Loucy (cell line): ENCODE results near the gene CAMKMT.

Source experiments
- EZH2phosphoT487 ChIP-seq: fragments of 200-600 bp; IDR thresholded peaks from 2 replicates; pipeline ENCODE4 v1.6.1; 2018; ENCODE audit warnings: antibody characterized with exemption, mild to moderate bottlenecking, moderate library complexity, borderline replicate concordance
- TF ChIP-seq, protein P1 (sequence below): fragments of 200-600 bp; sonication (generic); conservative IDR thresholded peaks from 2 replicates; pipeline ENCODE4 v1.5.1; 2014; ENCODE audit warnings: mild to moderate bottlenecking, antibody characterized with exemption, low read length

DNA sequence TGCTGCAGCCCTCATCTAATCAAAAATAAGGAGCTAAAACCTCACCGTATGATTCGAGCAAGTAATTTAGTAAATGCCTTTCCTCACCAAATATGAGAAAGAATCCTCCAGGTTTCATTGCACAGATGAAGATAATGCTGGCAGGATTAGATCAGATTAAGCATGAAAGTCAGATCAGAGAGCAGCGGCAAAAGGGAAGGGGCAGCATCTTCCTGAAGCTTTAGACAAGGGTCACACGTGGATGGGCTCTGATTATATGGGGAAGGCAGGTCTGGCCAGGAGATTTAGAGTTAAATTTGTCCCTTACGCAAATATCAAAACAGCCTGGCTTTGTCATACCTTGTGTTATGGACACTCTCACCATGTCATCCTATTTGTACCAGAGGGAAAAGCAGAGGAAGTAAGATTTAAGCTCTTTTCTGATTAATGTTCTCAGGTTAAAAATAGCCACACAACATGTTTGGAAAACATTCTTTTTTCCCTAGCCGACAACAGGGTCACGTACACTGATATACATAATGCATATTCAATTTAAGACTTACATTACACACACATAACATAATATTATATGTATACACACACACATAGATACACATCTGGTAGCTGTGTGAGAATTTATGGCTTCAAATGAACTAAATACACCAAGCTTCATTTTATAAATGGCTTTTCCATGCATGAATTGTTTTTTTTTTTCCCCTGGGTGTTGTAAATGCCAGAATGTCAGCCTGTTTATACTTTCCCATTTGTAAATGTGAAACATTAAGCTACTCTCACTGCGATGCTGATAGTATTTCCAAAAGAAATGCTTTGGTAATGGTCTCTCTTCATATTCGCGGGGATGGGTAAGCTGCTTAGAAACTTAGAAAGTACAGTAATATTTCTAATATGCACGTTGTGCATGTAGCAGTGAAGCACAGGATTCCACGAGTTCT, 383.5 kb downstream of the CAMKMT start:
- TF ChIP-seq, protein P1, sequence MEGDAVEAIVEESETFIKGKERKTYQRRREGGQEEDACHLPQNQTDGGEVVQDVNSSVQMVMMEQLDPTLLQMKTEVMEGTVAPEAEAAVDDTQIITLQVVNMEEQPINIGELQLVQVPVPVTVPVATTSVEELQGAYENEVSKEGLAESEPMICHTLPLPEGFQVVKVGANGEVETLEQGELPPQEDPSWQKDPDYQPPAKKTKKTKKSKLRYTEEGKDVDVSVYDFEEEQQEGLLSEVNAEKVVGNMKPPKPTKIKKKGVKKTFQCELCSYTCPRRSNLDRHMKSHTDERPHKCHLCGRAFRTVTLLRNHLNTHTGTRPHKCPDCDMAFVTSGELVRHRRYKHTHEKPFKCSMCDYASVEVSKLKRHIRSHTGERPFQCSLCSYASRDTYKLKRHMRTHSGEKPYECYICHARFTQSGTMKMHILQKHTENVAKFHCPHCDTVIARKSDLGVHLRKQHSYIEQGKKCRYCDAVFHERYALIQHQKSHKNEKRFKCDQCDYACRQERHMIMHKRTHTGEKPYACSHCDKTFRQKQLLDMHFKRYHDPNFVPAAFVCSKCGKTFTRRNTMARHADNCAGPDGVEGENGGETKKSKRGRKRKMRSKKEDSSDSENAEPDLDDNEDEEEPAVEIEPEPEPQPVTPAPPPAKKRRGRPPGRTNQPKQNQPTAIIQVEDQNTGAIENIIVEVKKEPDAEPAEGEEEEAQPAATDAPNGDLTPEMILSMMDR, result no peak
- TF ChIP-seq EZH2phosphoT487, result no peak
